ENCODE data around the gene P2RY2. TPM values are rescaled to one million over a fixed set of nuclear protein-coding genes. Genes with fewer than 3 reads are reported as not detected.

Gene P2RY2
- total and polyA plus RNA-seq, 2 of the 8 experiments (the other 6 are each of a cell fraction or from before 2014, with no cell fraction given) = 1.0 to 1.5 TPM

- Histone ChIP-seq H3K18ac (ENCODE audit: extremely low read depth, low read length) (no peak overlapping the region; the same call in 1 of the 2 replicates), H3K27me3 (replicated peaks in 1 of 4; ENCODE audit: control insufficient read depth in 3 of 4, extremely low read depth in 1 of 4, insufficient read depth in 3 of 4, low read length in 3 of 4) (no peaks in the 10 kb centered on the region; a peak in 1 of 7 replicates), H4K5ac (ENCODE audit: insufficient read length, low read depth, low read length) (no peak overlapping the region), H2BK12ac (ENCODE audit: low read depth, low read length) (no peak overlapping the region; the same call in 1 of the 2 replicates), H3K79me1 (ENCODE audit: low read depth, low read length) (no peaks in the 10 kb centered on the region; the same call in 1 of the 2 replicates), H3K14ac (ENCODE audit: insufficient read length) (no peak overlapping the region), H2BK5ac (ENCODE audit: low read depth, low read length) (no peak overlapping the region), H3K9me3 (ENCODE audit: insufficient read depth in 2 of 2, low read depth in 1 of 2, low read length in 1 of 2) (no peaks in the 10 kb centered on the region), H3K4me3 (ENCODE audit: extremely low read depth in 1 of 4, insufficient read depth in 2 of 4, low read depth in 3 of 4, low read length in 4 of 4) (no peak overlapping the region), H3K9ac (replicated peaks in 1 of 4; ENCODE audit: extremely low read depth in 1 of 4, low read depth in 3 of 4, low read length in 3 of 4) (no peak overlapping the region), H2BK15ac (ENCODE audit: low read length) (no peak overlapping the region), H3K4me2 (ENCODE audit: insufficient read depth in 1 of 2, low read depth in 2 of 2, low read length in 2 of 2) (no peak overlapping the region), H3K23ac (ENCODE audit: insufficient read length) (no peak overlapping the region), H3K27ac (ENCODE audit: low read depth, low read length) (no peak overlapping the region), H2AFZ (ENCODE audit: low read length) (no peak overlapping the region), H3K79me2 (ENCODE audit: control insufficient read depth in 1 of 2, insufficient read depth in 2 of 2, low read length in 2 of 2) (no peaks in the 10 kb centered on the region), H2AK5ac (ENCODE audit: low read depth, low read length) (no peak overlapping the region), H4K91ac (replicated peaks; ENCODE audit: insufficient read length, low read length) (no peak overlapping the region), H3K23me2 (ENCODE audit: low read depth, low read length) (no peaks in the 10 kb centered on the region; the same call in 1 of the 2 replicates), H2BK20ac (ENCODE audit: low read length) (no peak overlapping the region), H4K20me1 (replicated peaks in 1 of 2; ENCODE audit: control insufficient read depth in 1 of 2, insufficient read depth in 2 of 2, low read length in 2 of 2) (no peaks in the 10 kb centered on the region), H3K36me3 (ENCODE audit: control insufficient read depth in 2 of 4, insufficient read depth in 4 of 4, low read length in 3 of 4) (no peaks in the 10 kb centered on the region), H2BK120ac (replicated peaks; ENCODE audit: low read depth, low read length) (no peak overlapping the region), H4K8ac (ENCODE audit: extremely low read depth, insufficient read depth, low read length) (no peak overlapping the region; the same call in 1 of the 2 replicates), H3K4ac (replicated peaks; ENCODE audit: insufficient read length, low read depth, low read length) (no peak overlapping the region), H3K4me1 (replicated peaks in 1 of 4; ENCODE audit: control insufficient read depth in 3 of 4, insufficient read depth in 4 of 4, low read length in 3 of 4) (peaks cover 3 to 15% (median 13%) of the 10 kb centered on the region in 4 experiments), H3K56ac (replicated peaks; ENCODE audit: insufficient read length, low read depth, low read length) (no peak overlapping the region)
- 92% methylated on average over 16 of the region's 16 CpGs; no CpG with 5 or more reads in 1 of the 2 experiments for WGBS, 2 experiments (ENCODE audit: extremely low coverage in 1 of 2, insufficient coverage in 1 of 2, insufficient read length in 1 of 2, insufficient replicate concordance in 2 of 2, low coverage in 1 of 2, low lambda C conversion rate in 2 of 2, missing lambda C conversion rate in 1 of 2)
- DNase-seq (ENCODE audit: low read depth in 1 of 2, low spot score in 2 of 2) = no peak
- no peak for TF ChIP-seq RNF2 (IDR thresholded peaks at IDR 0.05; ENCODE audit: borderline replicate concordance, low read depth, low read length, missing control alignments, poor library complexity, severe bottlenecking)
- ChIA-PET CTCF (ENCODE audit: partially characterized antibody) (interaction anchor here (0.6 to 21.6 kb wide), 16 partner anchors 7 to 398 kb away, joined by 3 to 451 read pairs (median 4); partner anchors contain the start of gene FCHSD2), POLR2A (ENCODE audit: partially characterized antibody) (interaction anchor here (0.7 to 1.8 kb wide), 3 partner anchors 11 to 61 kb away, joined by 3 to 4 read pairs (median 3); no protein-coding TSS in a partner anchor)
- FAIRE-seq = no peak
These were observed 12.1 kb downstream of the P2RY2 start for GRCh38 chr11:73229896-73230875.
